Psoas muscle (tissue), 8 donors: ENCODE data around the gene AFAP1. TPM values are rescaled to one million over a fixed set of nuclear protein-coding genes. Genes with fewer than 3 reads are reported as not detected.

Experiments
- ATAC-seq, 4 donors: fragments of 200-7000 bp; cut with Tn5 transposase; one replicate each; pipeline ENCODE4 v1.9.1; 2020; ENCODE audit warnings: moderate library complexity in 3 of 4, mild to moderate bottlenecking in 2 of 4
- DNase-seq, 2 donors: peaks; one replicate each; pipeline ENCODE4 v3.0.0-alpha.2; 2020
- H3K27ac ChIP-seq: fragments of 200-600 bp; one replicate; pipeline ENCODE4 v1.8.0; 2022
- H3K27me3 ChIP-seq, 3 donors: fragments of 200-600 bp in 1 of 3; one replicate each; pipeline versions ENCODE4 v1.6.1 to v1.8.0; 2013 to 2022; ENCODE audit warnings: low read length in 2 of 3, mild to moderate bottlenecking in 2 of 3, moderate library complexity in 1 of 3; ENCODE audit not compliant: insufficient read depth in 3 of 3
- H3K36me3 ChIP-seq, 2 donors: fragments of 200-600 bp in 1 of 2; one replicate each; pipeline versions ENCODE4 v1.6.1 to v1.8.0; 2013 to 2022; ENCODE audit warnings: low read depth in 1 of 2, mild to moderate bottlenecking in 1 of 2, moderate library complexity in 1 of 2; ENCODE audit not compliant: insufficient read depth in 1 of 2
- H3K4me1 ChIP-seq: fragments of 200-600 bp; one replicate; pipeline ENCODE4 v1.8.0; 2022
- H3K4me3 ChIP-seq: fragments of 200-600 bp; one replicate; pipeline ENCODE4 v1.8.0; 2022; ENCODE audit warnings: mild to moderate bottlenecking
- H3K9me3 ChIP-seq: fragments of 200-600 bp; one replicate; pipeline ENCODE4 v1.8.0; 2022
- CTCF ChIP-seq: fragments of 200-600 bp; IDR thresholded peaks from one replicate; pipeline ENCODE4 v1.8.0; 2022; ENCODE audit warnings: antibody characterized with exemption
- WGBS, 3 donors: extraction: QIAGEN DNeasy Blood & Tissue Kit; methylation state at CpG; one replicate each; pipeline versions ENCODE4 v1.1.6 to v1.1.7; 2013; 5-methylcytosine and 5-hydroxymethylcytosine counted together
- intact Hi-C, 2 donors: fragments of 100-400 bp; cut with DNase I; formaldehyde crosslinking; loops; one replicate each; pipeline versions ENCODE4 v1.11.0 to v1.14.2; 2022
- polyA plus RNA-seq, 3 donors: library from polyadenylated mRNA; stranded (reverse); fragments of 200-250 nt; gene quantifications; one replicate each; pipeline ENCODE4 v1.2.3, GENCODE V29; 2013
- total RNA-seq, 4 donors: library from RNA; stranded (reverse); fragmentation: NEBNext Ultra II Directional in 2 of 4; extraction: Animal tissue kit (Norgen Biotek cat#: 25700) in 2 of 4; gene quantifications; one replicate each; pipeline versions ENCODE4 v1.2.1 to v1.2.4, GENCODE V29; 2021 to 2023
- donor health status: healthy with polysubstance abuse.
- donor health status: DM: no; HTN: no; CAD: no; lungs with moderate emphysema.
- donor health status: Bipolar disorder and iron deficiency.
- donor health status: healthy.
- donor health status: DM: yes; HTN: yes; CAD: no.
- donor health status: DM: no; HTN: no; CAD: no.
- donor health status: DM: no; HTN: no; CAD: no.
- donor health status: DM: yes; HTN: yes; CAD: no.

AFAP1 gene
- total and polyA plus RNA-seq, 7 donors: 1.3 to 11.4 (median 2.6) TPM

GRCh38 chr4:7978489-7978888 is 38.8 kb upstream of the AFAP1 start:
- Histone ChIP-seq H3K36me3 (peaks cover 0 to 89% of the 10 kb centered on the region in 2 donors), H3K4me1 (peaks cover 4% of the 10 kb centered on the region), H3K27me3 (no peaks in the 10 kb centered on the region), H3K27ac (peak overlapping the region; percentile 46), H3K9me3 (no peaks in the 10 kb centered on the region), H3K4me3 (no peak overlapping the region)
- DNase-seq (no peak), ATAC-seq (peak in 1 of 4 donors; percentile 2)
- intact Hi-C loops: no loop called here
- TF ChIP-seq CTCF: no peak
- 65 to 78% (median 74%) methylated on average over 5 of the region's 5 CpGs for WGBS, 3 donors

GRCh38 chr4:7976634-7977033 is 37.0 kb upstream of the AFAP1 start:
- no peak overlapping the region for H3K27ac ChIP-seq
- no peaks in the 10 kb centered on the region for H3K27me3 ChIP-seq
- H3K9me3 ChIP-seq: no peaks in the 10 kb centered on the region
- H3K4me3 ChIP-seq: no peak overlapping the region
- peaks cover 0 to 88% of the 10 kb centered on the region in 2 donors for H3K36me3 ChIP-seq
- DNase-seq (no peak), ATAC-seq (peak in 2 of 4 donors; percentile 6 to 8)
- no peak for TF ChIP-seq CTCF
- peaks cover 4% of the 10 kb centered on the region for H3K4me1 ChIP-seq
- WGBS, 3 donors: 93 to 97% (median 95%) methylated on average over 5 of the region's 5 CpGs
- intact Hi-C loops: no loop called here

GRCh38 chr4:7976025-7976424 is 36.4 kb upstream of the AFAP1 start:
- H3K4me3 ChIP-seq: no peak overlapping the region
- H3K27me3 ChIP-seq: no peaks in the 10 kb centered on the region
- DNase-seq: no peak
- peaks cover 6% of the 10 kb centered on the region for H3K4me1 ChIP-seq
- ATAC-seq: no peak
- intact Hi-C loops: no loop called here
- H3K36me3 ChIP-seq: peaks cover 0 to 87% of the 10 kb centered on the region in 2 donors
- no peak for TF ChIP-seq CTCF
- WGBS, 3 donors: 94 to 99% (median 97%) methylated on average over 7 of the region's 7 CpGs
- no peaks in the 10 kb centered on the region for H3K9me3 ChIP-seq
- H3K27ac ChIP-seq: no peak overlapping the region

DNA sequence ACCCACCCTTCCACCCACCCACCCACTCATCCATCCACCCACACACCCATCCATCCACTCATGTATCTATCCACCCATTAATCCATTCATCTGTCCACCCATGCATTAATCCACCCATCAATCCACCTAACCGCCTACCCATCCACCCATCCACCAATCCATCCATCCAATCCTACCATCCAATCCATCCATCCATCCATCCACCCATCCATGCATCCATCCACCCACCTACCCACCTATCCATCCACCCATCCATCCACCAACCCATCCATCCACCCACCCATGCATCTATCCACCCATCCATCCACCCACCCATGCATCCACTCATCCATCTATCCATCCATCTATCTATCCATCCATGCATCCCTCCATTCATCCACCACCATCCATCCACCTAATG is 34.8 kb upstream of the AFAP1 start:
- 89 to 100% (median 100%) methylated on average over 1 of the region's 1 CpG for WGBS, 3 donors
- Histone ChIP-seq H3K4me1 (peaks cover 18% of the 10 kb centered on the region), H3K9me3 (no peaks in the 10 kb centered on the region), H3K4me3 (no peak overlapping the region), H3K27ac (no peak overlapping the region), H3K27me3 (no peaks in the 10 kb centered on the region), H3K36me3 (peaks cover 0 to 76% of the 10 kb centered on the region in 2 donors)
- intact Hi-C loops: no loop called here
- DNase-seq: no peak
- TF ChIP-seq CTCF: no peak
- no peak for ATAC-seq

DNA sequence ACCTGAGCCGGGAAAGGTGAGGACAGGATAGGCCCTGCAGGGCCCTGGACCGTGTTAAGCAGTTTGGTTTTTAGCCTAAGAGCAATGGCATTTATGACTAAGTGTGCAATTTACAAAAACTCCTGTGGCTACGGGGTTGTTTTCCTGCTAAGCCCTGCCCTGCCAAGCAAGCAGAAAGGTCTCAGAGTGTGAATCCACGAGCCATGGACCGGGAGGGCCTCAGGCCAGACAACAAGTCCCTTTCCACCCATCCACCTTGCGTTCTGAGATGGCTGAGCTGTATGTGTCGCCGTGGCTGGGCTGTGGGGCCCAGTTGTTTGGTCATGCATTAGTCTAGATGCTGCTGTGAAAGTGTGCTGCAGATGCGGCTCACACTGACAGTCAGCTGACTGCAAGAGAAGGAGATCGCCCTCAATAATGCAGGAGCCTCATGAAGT is 33.9 kb upstream of the AFAP1 start:
- 58 to 71% (median 59%) methylated on average over 10 of the region's 10 CpGs for WGBS, 3 donors
- Histone ChIP-seq H3K4me3 (no peak overlapping the region), H3K27me3 (no peaks in the 10 kb centered on the region), H3K27ac (no peak overlapping the region), H3K9me3 (no peaks in the 10 kb centered on the region), H3K4me1 (peaks cover 23% of the 10 kb centered on the region), H3K36me3 (peaks cover 0 to 76% of the 10 kb centered on the region in 2 donors)
- DNase-seq (peak in 1 of 2 donors; percentile 30), ATAC-seq (no peak)
- intact Hi-C loops: no loop called here
- no peak for TF ChIP-seq CTCF
